Stimulated activated CD8-positive, alpha-beta memory T cell treated with anti-CD3 and anti-CD28 coated beads, Interleukin-7, amount 100 ng/mL, for 48 hours (primary cell): Measurements from ENCODE around the gene IFT81.
A peak's percentile ranks its signal among the peaks of the same experiment; 100 is the strongest.
"Not testable (repeated sequence)": the region's sequence is repeated elsewhere in the genome, so short reads cannot be mapped to it uniquely, and the experiment has no call there.

Experiments used
- DNase-seq, 2 donors: peaks; one replicate each; pipeline ENCODE4 v3.0.0-alpha.2; 2020; ENCODE audit warnings: low read depth in 1 of 2; ENCODE audit errors: extremely low read depth in 1 of 2

Gene IFT81

DNA sequence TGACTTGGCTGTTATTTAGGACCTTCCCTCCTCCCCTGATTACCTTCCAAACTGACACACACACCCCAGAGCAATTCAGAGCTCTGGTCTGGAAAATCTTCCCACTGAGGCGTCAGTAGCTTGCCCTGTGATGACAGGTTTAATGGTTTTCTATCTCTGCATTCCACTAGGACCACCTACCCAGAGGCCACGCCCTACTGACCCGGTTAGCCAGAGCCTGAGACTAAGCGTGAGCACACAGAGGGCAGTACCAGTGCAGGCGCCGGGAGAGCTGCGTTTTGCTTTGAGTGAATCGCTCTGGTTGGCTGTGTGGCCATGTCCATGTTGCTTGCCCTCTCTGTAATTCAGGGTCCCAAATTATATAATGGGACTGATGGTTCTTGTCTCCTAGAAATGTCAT is 120.7 kb downstream of the IFT81 start:
- no peak for DNase-seq

DNA sequence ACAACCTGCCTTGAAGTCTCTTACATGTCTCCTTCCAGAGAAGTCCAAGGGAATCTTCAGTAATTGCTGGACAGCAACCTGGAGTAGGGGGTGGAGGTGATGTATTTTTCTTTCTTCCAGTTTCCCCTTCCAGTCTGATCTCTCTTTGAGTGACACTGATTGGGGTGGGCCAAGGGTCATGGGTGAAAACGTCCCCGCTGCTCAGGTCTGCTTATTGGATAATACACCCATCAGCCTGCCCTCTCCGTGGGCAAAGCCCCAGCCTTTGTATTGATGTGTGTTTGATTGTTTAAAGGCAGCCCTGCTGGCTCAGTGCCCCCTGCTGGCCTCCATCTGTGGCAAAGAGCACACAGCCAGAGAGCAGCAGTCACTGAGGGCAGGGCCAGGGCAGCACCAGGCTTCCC is 121.2 kb downstream of the IFT81 start:
- DNase-seq = peak in 1 of 2 donors; percentile 8

DNA sequence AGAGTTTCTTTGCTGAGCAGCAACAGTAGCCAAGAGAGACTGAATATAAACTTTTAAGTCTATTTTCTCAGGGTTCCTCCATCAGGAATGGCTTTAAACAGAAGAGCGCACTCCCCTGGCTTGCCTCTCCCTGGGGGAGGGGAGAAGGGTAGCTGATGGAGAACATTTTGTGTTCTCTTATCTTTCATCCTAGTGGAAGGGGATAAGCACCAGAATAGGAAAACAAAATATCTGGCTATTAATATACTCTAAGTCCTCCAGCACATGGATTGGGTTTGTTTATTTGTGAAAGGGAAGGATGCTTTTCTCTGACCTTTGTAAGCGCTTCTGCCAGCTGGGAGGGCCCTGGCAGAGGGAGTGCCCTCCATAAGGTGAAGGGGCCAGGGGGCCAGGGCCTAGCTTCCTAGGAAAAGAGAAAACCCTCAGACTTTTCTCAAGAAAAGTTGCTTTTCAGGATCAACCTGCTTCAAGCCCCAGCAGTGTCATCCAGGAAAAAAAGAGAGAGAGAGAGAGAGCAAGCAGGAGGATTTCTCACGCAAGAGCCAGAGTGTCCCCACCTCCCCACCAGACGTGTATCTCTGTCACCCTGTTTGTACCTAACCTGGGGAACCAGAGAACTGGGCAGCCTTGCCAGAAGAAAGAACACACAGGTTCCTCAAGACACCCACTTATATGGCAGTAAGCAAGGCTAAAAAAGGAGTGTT is 122.6 kb downstream of the IFT81 start:
- no peak for DNase-seq

DNA sequence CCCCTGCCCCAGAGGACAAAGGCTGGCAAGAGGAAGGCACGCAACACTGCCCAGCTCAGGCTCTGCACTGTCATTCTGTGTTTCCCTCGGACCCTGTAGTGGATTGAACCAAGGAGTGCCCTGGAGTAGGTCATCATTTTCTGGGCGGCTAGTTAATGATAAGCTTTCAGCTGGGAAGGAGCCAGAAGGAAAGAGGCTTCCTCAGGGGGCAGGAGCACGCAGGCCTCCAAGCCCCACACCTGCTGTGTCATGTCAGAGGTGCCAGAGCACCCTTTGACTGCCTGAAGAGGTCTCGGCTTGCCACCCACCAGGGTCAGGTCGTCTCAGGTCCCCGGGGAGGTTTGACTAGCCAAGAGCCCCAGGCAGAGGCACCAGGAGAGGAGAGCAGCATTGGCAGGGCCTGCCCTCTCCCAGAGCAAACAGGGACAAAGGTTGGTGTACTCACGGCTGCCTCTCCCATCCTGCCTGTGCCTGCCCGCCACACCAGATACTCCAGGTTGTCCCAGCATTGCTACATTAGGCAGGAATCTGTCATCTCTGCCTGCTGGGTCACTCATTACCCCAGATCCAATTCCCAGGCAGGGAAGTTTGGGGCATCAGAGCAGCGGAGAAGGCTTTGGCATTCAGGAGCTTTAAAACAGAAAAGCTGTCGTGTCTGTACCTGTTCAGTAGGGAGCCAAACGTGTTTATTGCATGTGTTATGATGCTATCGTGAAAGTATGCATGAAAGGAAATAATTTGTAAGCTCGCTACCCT is 123.4 kb downstream of the IFT81 start:
- DNase-seq = no peak

DNA sequence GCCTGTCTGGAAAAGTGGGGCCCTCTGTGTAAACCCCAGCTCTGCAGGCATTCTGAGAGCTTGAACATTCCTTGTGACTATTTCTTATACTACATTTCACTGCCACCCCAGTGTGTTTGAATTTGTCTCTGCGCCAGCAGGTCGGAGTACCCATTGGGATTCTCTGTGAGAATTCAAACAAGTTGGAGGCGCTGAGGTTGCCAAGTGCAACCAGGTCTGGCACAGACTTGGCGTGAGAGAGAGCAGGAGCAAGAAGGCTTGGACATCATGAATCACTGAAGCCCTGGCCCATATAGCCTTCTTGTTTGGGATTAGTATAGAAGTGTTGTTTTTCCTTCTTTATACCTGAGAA is 123.9 kb downstream of the IFT81 start:
- no peak for DNase-seq

DNA sequence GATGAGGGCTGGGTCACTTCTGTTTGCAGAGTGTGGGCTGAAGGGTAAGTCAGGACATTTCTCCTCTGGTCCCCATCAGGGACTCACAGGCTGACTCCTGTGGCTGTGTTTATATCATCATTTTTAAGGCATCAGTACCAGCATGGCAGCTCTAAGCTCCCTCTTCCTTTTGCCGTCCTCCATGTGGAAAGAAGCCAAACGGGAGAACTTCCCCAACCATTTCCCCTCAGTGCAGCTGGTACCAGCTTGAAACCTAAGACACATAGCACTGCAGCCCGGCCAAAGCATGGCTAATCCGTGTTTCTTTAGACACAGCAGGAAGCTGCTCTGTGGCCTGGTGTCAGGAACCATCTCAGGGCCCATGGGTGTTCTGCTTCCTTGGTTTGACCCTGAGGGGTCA is 124.9 kb downstream of the IFT81 start:
- DNase-seq = no peak

DNA sequence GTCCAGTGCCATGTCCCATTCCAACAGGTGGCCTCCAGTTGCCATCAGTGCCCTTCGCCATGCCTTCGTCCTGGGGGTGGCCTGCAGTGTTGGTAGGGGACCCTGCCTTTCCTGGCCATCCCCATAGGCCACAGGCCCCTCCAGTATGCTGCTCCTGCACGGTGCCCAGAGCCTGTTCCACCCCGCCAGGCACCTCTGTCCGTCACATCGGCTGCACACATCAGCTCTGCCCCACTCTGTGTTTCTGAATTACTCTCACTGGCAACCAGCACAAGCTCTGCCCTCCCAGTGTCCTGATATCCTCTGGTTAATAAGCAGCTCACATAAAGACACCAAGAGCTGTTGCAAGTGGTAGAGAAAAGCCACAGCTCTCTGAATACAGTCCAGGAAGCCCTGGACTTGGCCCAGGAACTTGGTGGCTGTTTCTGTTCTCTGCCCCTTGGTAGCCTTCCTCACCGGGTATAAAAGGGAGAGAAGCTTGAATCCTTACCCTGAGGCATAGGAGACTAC is 125.6 kb downstream of the IFT81 start:
- no peak for DNase-seq

DNA sequence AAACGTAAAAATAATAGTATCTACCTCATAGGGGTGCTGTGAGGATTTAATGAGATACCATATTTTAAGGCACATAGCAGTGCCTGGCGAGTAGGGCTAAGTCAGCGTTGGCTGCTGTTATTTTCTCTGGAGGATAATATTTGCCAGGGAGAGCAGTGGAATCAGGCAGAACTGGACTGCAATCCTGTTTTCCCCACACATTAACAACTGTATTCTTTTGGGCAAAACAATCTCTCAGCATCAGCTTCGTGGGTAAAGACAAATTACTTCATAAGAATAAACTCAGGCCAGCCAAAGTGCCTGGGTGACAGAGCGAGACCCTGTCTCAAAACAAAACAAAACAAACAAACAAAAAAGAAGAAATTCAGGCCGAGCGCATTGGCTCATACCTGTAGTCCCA is 127.2 kb downstream of the IFT81 start:
- no peak for DNase-seq

DNA sequence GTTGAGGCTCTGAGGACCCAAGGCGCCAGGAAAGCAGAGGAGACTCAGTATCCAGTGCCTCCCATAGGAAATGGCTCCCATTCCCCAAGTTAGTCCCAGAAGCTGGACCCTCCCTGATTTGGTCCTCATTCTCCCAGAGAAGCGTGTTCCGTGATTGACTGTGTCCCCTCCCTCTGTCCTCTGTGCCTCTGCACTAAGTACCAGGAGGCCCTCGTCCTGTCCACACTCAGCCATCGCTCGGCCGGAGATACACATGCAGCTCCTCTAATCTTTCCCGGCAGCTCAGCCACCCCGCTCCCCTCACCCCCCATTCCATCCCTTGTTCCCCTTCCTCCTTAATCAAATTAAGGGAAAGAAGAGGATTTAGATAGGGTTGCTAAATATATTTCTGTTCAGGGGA is 128.6 kb downstream of the IFT81 start:
- DNase-seq = no peak

DNA sequence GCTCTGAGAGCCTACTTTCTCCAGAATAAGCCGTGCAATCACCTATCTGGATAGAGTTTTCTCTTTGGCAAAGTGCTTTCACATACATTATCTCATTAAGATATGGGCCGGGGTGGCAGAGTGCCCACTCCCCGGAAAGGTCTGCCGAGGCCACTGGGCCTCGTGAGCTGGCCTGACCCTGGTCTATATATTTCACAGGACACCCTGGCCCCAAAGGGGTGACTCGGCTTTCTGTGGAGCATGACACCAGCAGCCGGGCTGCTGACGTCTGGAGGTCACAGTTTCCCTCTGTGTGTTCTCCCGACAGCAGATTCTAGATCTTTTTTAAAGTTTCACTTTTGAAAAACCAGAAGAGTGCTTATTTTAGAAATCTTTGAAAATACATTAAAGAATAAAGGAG is 129.0 kb downstream of the IFT81 start:
- DNase-seq = no peak

DNA sequence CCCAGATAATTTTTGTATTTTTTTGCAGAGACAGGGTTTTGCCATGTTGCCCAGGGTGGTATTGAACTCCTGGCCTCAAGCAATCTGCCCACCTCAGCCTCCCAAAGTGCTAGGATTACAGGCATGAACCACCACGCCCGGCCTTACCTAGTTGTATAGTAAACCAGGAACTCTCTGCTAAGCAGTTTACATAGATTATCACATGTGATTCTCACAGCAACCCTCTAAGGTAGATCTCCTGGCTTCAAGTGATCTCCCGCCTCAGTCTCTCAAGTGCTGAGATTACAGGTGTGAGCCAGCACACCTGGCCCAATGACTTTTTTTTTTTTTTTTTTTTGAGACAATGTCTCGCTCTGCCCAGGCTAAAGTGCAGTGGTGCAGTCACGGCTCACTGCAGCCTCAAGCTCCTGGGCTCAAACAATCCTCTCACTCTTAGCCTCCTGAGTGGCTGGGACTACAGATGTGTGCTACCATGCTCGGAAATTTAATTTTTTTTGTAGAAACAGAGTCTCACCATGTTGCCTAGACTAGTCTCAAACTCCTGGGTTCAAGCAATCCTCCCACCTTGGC is 130.9 kb downstream of the IFT81 start:
- DNase-seq = no peak

DNA sequence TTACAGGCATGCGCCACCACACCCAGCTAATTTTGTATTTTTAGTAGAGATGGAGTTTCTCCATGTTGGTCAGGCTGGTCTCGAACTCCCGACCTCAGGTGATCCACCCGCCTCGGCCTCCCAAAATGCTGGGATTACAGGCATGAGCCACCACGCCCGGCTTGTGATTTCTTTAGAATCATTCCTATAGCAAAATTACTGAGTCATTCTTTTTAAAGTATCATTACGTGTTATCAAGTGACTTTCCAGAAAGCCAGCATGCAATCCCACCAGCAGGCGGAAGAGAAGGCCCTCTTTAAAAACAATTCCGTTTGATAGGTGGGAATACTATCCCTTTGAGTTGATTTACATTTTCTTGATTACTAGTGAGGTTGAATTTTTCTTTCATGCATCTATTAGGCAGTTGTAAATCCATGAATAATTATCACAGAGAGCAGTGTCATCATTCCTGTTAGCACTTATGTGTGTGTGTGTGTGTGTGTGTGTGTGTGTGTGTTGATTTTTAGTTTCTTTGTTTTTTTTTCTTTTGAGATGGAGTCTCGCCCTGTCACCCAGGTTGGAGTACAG is 131.8 kb downstream of the IFT81 start:
- DNase-seq = not testable (repeated sequence)

DNA sequence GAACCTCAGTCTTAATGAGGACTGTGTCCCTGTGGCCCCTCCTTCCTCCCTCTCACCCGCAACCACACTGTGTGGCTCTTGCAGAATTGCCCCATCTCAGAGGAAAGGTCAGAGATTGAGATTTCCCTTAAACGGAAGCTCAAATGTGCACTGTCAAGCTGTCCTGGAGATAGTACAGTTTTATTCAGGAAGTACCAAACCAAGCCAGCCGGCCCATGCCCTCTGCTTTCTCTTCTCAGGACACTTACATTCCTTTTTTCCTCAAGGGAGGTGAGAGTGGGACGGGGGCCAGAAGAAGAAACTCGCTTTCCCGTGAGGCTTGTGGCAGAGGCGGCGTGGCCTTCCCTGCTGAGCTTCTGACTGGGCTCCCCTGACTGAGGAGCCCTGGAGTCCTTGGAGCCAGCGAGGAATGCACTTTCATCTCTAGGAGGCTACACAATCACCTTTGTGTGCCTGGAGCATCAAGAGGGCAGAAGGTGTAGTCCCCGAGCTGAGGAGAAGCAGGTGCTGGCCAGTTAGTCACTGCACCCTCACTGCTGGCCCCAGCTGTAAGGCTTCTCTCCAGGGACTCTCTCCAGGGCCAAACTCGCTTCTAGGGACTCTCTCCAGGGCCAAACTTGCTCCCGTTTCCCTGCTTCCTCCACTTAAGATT is 132.7 kb downstream of the IFT81 start:
- no peak for DNase-seq

DNA sequence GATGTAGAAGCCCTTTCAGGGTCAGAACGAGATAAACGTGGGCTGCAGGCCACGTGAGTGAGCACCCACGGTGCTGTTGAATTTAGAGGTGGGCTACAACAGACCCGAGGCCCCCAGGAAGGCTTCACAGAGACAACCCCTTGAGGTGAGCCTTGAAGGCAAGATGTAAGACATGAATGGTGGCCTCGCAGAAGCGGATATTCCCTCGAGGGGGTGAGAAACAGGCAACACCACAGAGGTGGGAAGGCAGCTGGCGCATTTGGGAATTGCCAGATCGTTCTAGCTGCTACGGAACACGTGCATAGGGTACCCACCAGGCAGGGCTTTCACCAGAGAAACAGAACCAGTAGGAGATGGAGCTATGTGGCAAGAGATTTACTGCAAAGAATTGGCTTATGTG is 134.3 kb downstream of the IFT81 start:
- no peak for DNase-seq

DNA sequence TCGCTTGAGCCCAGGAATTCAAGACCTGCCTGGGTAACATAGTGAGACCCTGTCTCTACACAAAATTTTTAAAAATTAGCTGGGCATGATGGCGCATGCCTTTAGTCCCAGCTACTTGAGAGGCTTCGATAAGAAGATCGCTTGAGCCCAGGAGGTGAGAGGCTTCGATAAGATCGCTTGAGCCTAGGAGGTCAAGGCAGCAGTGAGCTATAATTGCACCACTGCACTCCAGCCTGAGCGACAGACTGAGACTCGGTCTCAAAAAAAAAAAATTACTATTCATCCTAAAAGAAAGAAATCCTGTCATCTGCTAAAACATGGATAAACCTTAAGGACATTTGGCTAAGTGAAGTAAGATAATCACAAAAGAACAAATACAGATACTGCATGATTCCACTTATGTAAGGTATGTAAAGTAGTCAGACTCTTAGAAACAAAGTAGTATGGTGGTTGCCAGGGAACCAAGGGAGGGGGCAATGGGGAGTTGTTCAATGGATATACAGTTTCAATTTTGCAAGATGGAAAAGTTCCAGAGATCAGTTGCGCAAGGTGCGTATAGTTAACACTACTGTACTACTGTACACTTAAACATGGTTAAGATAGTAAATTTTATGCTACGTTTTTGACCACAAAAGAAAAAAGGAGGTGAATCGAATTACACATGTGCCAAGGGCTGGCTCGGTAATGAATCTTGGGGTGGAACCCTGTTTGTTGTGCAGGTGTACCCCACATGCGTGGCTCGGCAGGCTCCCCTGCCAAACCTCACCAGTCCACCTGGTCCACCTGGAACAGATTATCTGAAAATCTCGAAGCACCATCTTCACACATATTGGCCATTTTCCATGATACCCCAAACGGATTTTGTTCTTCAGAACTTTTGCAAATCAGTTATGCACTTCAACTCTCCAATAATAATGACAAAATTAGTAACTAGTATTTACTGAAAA is 138.6 kb downstream of the IFT81 start:
- no peak for DNase-seq

DNA sequence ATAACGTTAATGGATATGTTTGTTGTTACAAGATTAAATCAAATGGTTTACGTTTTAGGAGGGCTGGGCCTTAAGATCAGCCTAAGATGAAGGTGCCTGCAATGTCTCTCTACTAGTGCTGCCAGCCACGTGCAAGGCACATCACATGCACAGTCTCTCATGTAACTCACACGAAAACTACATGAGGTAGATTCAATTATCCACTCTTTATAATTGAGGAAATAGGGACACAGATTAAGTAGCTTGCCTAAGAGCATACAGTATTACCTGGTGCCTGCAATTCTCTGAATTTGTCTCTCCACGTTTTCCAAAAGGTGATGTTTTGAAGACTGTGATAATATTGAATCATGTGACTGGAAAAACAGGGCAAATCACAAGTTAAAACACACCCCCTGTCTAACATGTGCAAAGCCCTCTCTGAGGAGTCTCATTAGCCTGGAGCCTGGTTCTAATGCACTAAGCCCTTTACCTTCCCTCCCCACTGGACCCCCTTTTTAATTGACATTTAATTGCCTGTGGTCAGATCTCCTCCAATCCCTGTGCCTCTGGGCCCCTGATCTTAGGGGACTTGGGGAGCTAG is 142.3 kb downstream of the IFT81 start:
- DNase-seq = no peak

DNA sequence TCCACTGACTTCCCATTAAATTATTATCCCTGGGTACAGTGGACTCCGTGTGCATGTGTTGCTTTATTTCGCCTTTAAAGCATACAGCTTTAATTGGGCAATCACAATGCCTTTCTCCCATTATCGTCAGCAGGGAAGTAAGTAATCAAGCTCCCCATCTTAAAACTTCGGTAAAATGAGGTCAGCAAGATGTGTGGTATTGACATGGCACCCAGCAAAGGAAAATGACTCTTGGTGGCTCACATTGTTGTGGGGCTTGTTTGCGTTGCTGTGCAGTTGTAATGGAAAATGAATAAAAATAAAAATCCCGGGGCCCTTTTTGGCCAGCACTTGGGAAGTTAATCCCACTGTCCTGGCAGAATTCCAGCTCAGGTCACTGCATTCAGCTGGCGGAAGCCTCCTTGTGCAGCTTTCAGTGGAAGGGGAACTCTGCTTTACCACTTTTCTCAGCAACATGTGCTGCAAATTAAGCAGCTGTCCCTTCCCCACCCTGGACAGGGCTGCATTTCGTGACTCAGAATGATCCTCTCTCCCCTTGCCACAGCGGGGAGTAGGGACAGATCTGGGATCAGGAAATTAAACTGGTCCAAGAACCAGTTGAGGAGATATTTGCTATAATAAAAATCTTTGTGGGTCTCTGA is 142.9 kb downstream of the IFT81 start:
- DNase-seq = no peak
